Islet of Langerhans (tissue), 1 donor: ENCODE measurements around the gene EGFR.
"Not testable (repeated sequence)": the region's sequence is repeated elsewhere in the genome, so short reads cannot be mapped to it uniquely, and the experiment has no call there.

Source experiments
- FAIRE-seq: peaks from one replicate; lab custom pipeline; 2011; peaks lifted over from hg19 to GRCh38; lab: Jason Lieb, UNC

EGFR gene

GRCh38 chr7:55013851-55014250 lies 5.0 kb upstream of the EGFR start:
- no peak for FAIRE-seq

GRCh38 chr7:55016061-55016745 lies 2.6 kb upstream of the EGFR start:
- no peak for FAIRE-seq

GRCh38 chr7:55016746-55017090 lies 2.1 kb upstream of the EGFR start:
- no peak for FAIRE-seq

- FAIRE-seq: no peak
Observed at GRCh38 chr7:55017841-55018240, 976 bp upstream of the EGFR start.

GRCh38 chr7:55019191-55019690 lies 424 bp downstream of the EGFR start:
- FAIRE-seq: no peak

- FAIRE-seq: no peak
Observed at GRCh38 chr7:55019691-55020465, 1.1 kb downstream of the EGFR start.

GRCh38 chr7:55020466-55020871 lies 1.7 kb downstream of the EGFR start:
- FAIRE-seq: no peak

GRCh38 chr7:55021053-55021452 lies 2.2 kb downstream of the EGFR start:
- no peak for FAIRE-seq

GRCh38 chr7:55022002-55022985 lies 3.5 kb downstream of the EGFR start:
- FAIRE-seq: no peak

- FAIRE-seq: no peak
Observed at GRCh38 chr7:55023841-55024505, 5.2 kb downstream of the EGFR start.

GRCh38 chr7:55024776-55025175 lies 6.0 kb downstream of the EGFR start:
- no peak for FAIRE-seq

- FAIRE-seq: no peak
Observed at GRCh38 chr7:55026086-55026790, 7.4 kb downstream of the EGFR start.

GRCh38 chr7:55026867-55027490 lies 8.2 kb downstream of the EGFR start:
- no peak for FAIRE-seq

- no peak for FAIRE-seq
Observed at GRCh38 chr7:55028011-55028410, 9.2 kb downstream of the EGFR start.

- FAIRE-seq: no peak
Observed at GRCh38 chr7:55030314-55030713, 11.5 kb downstream of the EGFR start.

GRCh38 chr7:55031075-55031474 lies 12.3 kb downstream of the EGFR start:
- FAIRE-seq: no peak

GRCh38 chr7:55032069-55032699 lies 13.4 kb downstream of the EGFR start:
- no peak for FAIRE-seq

- no peak for FAIRE-seq
Observed at GRCh38 chr7:55033236-55033846, 14.5 kb downstream of the EGFR start.

GRCh38 chr7:55034776-55035175 lies 16.0 kb downstream of the EGFR start:
- no peak for FAIRE-seq

- FAIRE-seq: not testable (repeated sequence)
Observed at GRCh38 chr7:55035410-55035809, 16.6 kb downstream of the EGFR start.
